GM18507 (cell line): ENCODE measurements around the gene CORO7.

Experiments used
- DNase-seq: peaks from one replicate; pipeline ENCODE4 v3.0.0; 2011; ENCODE audit warnings: low read depth; ENCODE audit not compliant: insufficient read length; ENCODE audit errors: extremely low spot score
- FAIRE-seq: peaks from 2 replicates; lab custom pipeline; 2011; peaks lifted over from hg19 to GRCh38; lab: Jason Lieb, UNC

The CORO7 gene

GRCh38 chr16:4361944-4362311 is 54.5 kb downstream of the CORO7 start:
- no peak for DNase-seq
- FAIRE-seq = no peak

- FAIRE-seq (no peak), DNase-seq (no peak)
Observed at GRCh38 chr16:4361033-4361943, 55.1 kb downstream of the CORO7 start.

DNA sequence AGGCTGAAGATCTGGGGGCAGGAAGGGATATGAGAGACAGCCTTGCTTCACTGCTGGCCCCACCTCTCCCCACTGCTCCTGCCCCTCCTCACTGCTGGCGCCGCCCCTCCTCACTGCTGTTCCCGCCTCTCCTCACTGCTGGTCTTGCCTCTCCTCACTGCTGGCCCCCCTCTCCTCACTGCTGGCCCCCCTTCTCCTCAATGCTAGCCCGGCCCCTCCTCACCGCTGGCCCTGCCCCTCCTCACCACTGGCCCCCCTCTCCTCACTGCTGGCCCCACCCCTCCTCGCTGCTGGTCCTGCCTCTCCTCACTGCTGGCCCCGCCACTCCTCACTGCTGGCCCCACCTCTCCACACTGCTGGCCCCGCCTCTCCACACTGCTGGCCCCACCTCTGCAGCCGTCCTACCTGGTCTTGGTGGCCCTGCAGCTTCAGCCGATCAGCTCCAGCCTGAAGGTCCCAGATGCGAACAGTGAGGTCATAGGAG is 55.8 kb downstream of the CORO7 start:
- no peak for FAIRE-seq
- DNase-seq = no peak

- DNase-seq = no peak
- FAIRE-seq = no peak
Observed at GRCh38 chr16:4359914-4360313, 56.5 kb downstream of the CORO7 start.

DNA sequence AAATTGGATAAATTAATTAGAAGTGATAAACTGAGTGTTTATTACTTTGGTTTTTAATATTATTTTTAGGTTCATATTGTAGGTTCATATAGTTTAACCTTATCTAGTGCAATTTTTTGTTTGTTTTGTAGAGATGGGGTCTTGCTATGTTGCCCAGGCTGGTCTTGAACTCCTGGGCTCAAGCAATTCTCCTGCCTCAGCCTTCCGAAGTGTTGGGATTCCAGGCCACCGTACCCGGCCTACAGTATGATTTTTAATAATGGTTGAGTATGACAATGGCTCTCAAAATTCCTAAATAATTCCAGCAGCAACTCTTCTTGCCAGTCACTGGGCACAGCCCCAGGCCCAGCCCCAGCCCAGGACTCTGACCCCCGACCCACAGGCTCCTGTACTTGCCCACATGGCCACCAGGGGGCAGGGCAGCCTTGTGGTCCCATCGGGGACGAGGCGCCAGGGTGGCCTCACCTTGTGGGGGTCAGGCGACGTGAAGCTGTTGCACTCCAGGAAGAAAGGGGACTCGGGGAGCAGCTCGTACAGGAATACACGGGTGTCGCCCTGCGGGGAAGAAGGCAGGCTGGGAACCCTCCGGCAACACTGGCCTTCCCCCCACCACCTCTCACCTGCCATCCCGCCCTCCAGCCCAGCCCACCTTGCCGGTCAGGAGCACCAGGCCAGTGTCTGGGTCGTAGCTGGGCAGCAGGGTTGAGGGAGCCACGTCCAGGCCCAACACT is 57.4 kb downstream of the CORO7 start:
- FAIRE-seq (peak; percentile 73), DNase-seq (peak; percentile 59)

DNA sequence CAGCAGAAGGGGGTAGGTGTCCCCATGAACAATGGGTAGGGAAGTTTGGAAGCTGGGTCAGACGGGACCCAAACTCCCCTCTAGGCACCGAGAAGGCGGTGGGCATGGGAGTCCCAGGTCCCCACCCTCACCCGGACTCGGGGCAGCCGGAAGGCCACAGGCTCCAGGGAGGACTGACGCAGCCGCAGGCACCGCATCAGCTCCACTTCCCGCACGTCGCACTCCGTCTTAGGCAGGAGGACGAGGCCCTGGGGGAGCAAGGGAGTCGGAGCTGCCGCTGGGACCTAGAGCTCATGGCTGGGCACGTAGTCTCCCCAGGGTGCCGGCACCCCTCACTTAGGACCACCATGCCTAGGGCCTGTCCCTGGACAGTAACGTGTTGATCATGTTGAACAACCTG is 58.2 kb downstream of the CORO7 start:
- FAIRE-seq (no peak), DNase-seq (no peak)

- DNase-seq (no peak), FAIRE-seq (no peak)
Observed at GRCh38 chr16:4356820-4357219, 59.6 kb downstream of the CORO7 start.

GRCh38 chr16:4354512-4355409 is 61.6 kb downstream of the CORO7 start:
- no peak for FAIRE-seq

GRCh38 chr16:4353675-4354074 is 62.7 kb downstream of the CORO7 start:
- no peak for FAIRE-seq
- no peak for DNase-seq

More at GRCh38 chr16:4354512-4355409, 61.6 kb downstream of the CORO7 start:
- no peak for DNase-seq

- no peak for FAIRE-seq
Observed at GRCh38 chr16:4352843-4353242, 63.6 kb downstream of the CORO7 start.

DNA sequence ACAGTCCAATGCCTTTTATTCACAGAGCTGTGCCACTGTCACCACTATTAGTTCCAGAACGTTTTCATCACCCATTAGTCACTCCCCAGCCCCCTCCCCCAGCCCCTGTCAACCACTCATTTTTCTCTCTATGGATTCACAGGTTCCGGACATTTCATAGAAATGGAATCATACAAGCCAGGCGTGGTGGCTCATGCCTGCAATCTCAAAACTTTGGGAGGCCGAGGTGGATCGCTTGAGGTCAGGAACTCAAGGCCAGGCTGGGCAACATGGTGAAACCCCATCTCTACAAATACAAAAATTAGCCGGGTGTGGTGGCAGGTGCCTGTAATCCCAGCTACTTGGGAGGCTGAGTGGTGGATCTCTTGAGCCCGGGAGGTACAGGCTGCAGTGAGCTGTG is 64.5 kb downstream of the CORO7 start:
- no peak for FAIRE-seq

More at GRCh38 chr16:4352843-4353242, 63.6 kb downstream of the CORO7 start:
- DNase-seq = no peak

DNA sequence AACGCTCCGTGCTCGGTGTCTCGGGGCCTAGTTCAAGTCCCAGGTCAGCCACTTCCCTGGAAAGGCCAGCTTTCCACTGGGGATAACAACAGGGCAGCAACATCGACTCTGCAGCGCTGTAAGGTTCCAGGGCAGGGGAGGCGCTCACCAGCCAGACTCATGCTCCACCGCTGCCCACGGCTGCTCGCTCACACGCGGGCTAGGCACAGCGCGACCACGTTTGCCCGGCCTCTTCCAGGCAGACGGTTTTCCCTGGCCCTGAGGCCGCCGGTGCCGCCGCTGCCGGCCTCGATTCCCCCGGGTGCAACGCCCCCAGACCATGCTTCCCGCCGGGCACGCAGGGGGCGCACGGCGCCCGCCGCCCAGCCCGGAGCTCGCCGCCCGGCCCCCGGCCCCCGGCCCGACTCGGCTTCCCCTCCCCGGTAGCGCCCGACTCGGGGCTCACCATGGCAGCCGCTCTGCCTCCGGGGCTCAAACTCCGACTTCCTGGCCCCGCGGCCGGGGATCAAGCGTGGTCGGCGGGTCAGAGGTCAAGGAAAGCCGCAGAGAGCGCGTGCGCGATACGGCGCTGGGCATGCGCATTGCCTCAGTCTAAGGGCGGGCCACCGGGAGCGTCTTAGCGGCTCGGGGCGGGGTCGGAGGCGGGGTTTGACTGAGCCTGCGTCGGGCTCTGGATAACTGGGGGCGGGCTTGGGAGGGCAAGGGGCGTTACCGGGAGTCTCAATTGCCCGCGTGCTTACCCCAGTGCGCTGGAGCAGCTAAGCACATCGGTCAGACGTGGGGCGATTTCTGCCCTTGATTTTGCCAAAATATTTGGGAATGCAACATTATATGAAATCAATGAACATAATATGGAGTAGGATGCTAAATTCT is 65.4 kb downstream of the CORO7 start, which contains the start of gene PAM16:
Gene PAM16 (minus strand): TSS at position 535 of the 873 bp plus-strand sequence. CDS start 87 bp downstream, at position 448.
- peak; percentile 93 for FAIRE-seq
- peak; percentile 97 for DNase-seq

More for the DNA sequence above, 64.5 kb downstream of the CORO7 start:
- DNase-seq = no peak

- FAIRE-seq = no peak
- DNase-seq = no peak
Observed at GRCh38 chr16:4350365-4350786, 66.0 kb downstream of the CORO7 start.

DNA sequence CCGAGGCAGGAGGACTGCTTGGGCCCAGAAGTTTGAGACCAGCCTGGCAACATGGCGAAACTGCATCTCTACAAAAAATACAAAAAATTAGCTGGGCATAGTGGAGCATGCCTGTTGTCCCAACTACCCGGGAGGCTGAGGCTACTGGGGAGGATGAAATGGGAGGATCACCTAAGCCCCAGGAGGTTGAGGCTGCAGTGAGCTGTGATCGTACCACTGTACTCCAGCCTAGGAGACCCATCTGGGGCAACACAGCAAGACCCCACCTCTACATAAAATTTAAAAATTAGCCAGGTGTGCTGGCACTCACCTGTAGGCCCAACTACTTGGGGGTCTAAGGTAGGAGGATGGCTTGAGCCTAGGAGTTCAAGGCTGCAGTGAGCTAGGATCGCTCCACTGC is 67.1 kb downstream of the CORO7 start:
- FAIRE-seq = no peak
- no peak for DNase-seq

DNA sequence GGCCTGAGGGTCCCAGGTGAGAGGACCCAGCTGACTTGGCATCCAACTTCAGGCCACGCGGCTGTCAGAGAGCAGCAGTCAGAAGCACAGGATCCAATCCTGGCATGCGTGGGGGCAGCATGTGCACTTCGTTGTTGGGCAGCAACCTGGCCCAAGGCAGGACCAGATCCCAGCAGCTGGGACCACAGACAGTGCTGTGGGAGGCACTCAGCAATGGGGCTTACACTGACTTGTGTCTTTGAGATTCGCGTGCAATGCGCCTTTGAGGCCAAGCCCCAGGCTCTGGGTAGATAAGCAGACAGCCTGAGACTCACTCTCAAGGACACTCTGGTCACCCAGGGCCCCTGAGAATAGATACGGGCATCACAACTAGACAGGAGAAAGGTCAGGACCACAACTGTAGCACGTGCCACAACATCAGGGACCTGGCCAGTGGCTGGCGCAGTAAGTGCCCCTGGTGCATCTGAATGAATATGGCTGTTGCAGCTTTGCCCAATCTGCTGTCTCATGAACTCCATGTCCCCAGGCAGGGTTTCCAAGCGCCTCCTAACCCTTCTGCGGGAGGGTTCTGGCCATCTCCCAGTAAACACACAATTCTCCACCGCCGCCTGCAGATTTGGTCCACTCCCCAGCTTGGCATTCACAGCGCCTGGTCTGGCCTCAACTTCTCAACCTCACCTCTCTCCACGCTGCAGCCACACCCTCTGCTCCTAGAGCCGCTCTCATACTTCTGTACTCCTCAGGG is 68.5 kb downstream of the CORO7 start:
- DNase-seq (no peak), FAIRE-seq (no peak)

GRCh38 chr16:4347010-4347409 is 69.4 kb downstream of the CORO7 start:
- FAIRE-seq = no peak
- no peak for DNase-seq

DNA sequence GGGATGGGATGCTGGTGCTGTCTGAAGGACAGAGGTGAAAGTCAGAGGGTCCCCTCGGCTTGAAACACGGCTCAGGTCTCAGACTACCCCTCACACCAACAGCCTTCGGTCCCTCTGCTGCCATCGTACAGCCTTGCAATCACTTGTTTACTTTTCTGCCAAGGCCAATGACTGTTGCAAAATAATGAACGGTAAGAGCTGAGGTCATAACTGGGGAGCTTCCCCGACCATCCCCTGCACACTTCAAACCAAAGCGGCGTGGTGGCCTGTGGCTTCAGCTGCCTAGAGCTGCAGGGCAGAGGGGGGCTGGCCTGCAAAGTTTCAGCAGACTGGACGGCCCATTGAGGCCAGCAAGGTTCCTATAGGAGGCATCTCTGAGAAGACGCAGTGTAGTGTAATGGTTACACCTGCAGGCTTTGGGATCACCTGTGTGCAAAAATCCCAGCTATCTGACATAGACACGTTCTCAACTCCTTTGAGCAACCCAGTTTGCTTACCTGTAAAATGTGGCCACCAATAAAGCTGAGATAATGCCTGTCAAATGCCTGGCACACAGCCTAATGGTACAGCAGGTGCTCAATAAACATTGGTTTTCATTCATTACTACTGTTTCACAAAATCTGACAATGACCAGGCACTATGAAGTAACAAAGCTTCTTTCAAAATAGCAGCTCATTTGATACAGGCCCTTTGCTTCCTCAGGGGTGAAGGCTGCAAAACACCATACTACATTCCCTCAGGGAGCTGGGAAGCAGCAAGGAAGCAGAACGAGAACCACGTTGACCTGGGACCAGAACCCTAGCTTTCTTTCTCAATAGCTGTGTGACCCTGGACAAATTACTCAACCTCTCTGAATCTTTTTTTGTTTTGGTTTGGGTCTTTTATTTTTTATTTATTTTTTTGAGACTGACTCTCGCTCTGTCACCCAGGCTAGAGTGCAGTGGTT is 70.3 kb downstream of the CORO7 start:
- DNase-seq (no peak), FAIRE-seq (no peak)
